Fibroblast of lung (primary cell): ENCODE data around the gene UNC5A.

Source experiments
- CTCF ChIP-seq, 2 donors: IDR thresholded peaks in 1 of 2; conservative IDR thresholded peaks in 1 of 2; 1 replicate in 1 of 2; 2 replicates in 1 of 2; pipeline ENCODE4 v1.5.1; 2011 to 2012; ENCODE audit warnings: low read length in 2 of 2, control low read depth in 1 of 2, inconsistent platforms in 1 of 2, low read depth in 1 of 2, mild to moderate bottlenecking in 1 of 2
- EZH2 ChIP-seq: IDR thresholded peaks from 2 replicates; pipeline ENCODE4 v1.5.1; 2012; ENCODE audit warnings: low read length, control low read depth, mild to moderate bottlenecking; ENCODE audit errors: missing control alignments

- no peak for TF ChIP-seq CTCF (conservative IDR thresholded peaks at IDR 0.05 in 1 of 2, IDR thresholded peaks at IDR 0.05 in 1 of 2; ENCODE audit: low read depth in 1 of 2, low read length in 2 of 2)
- TF ChIP-seq EZH2, result no peak
Observed at GRCh38 chr5:176881816-176882566, 71.6 kb downstream of the UNC5A start.
